Stimulated activated CD4-positive, alpha-beta T cell treated with anti-CD3 and anti-CD28 coated beads, Interleukin-4, amount 100 ng/mL, for 4 hours (primary cell): ENCODE results near the gene MAML3.
A peak's percentile ranks its signal among the peaks of the same experiment; 100 is the strongest.

Source experiments
- DNase-seq, 2 experiments: peaks; one replicate each; pipeline ENCODE4 v3.0.0-alpha.2; 2020

MAML3 gene

GRCh38 chr4:140037353-140038030 is 116.5 kb downstream of the MAML3 start:
- no peak for DNase-seq

GRCh38 chr4:140031706-140032105 is 122.3 kb downstream of the MAML3 start:
- no peak for DNase-seq

GRCh38 chr4:140031061-140031460 is 122.9 kb downstream of the MAML3 start:
- no peak for DNase-seq

GRCh38 chr4:140028676-140029517 is 125.1 kb downstream of the MAML3 start:
- DNase-seq: no peak

- no peak for DNase-seq
Observed at GRCh38 chr4:140028101-140028500, 125.9 kb downstream of the MAML3 start.

GRCh38 chr4:140027101-140027500 is 126.9 kb downstream of the MAML3 start:
- no peak for DNase-seq

- DNase-seq: no peak
Observed at GRCh38 chr4:140025470-140025869, 128.5 kb downstream of the MAML3 start.

- no peak for DNase-seq
Observed at GRCh38 chr4:140020457-140021361, 133.3 kb downstream of the MAML3 start.

- DNase-seq: no peak
Observed at GRCh38 chr4:140019619-140020347, 134.2 kb downstream of the MAML3 start.

- no peak for DNase-seq
Observed at GRCh38 chr4:140018931-140019618, 134.9 kb downstream of the MAML3 start.

GRCh38 chr4:140014284-140014683 is 139.7 kb downstream of the MAML3 start:
- no peak for DNase-seq

- peak; percentile 42 to 61 for DNase-seq
Observed at GRCh38 chr4:140012688-140013486, 141.1 kb downstream of the MAML3 start.

GRCh38 chr4:140005699-140006098 is 148.3 kb downstream of the MAML3 start:
- DNase-seq: no peak

GRCh38 chr4:140004922-140005627 is 148.9 kb downstream of the MAML3 start:
- no peak for DNase-seq

GRCh38 chr4:140004549-140004895 is 149.5 kb downstream of the MAML3 start:
- DNase-seq: no peak

- no peak for DNase-seq
Observed at GRCh38 chr4:140003876-140004548, 150.0 kb downstream of the MAML3 start.

- no peak for DNase-seq
Observed at GRCh38 chr4:140000232-140000631, 153.8 kb downstream of the MAML3 start.

GRCh38 chr4:139988863-139989765 is 164.9 kb downstream of the MAML3 start:
- peak; percentile 25 to 69 for DNase-seq

GRCh38 chr4:139987502-139987850 is 166.5 kb downstream of the MAML3 start:
- no peak for DNase-seq
